T-helper 2 cell treated with Interferon-gamma antibody and Interleukin-4, amounts not matched to agents 100 ng/mL and 5 ng/mL, for 36 hours (primary cell): ENCODE measurements around the gene POLA2. TPM values are rescaled to one million over a fixed set of nuclear protein-coding genes. Genes with fewer than 3 reads are reported as not detected.
"Not testable (repeated sequence)": the region's sequence is repeated elsewhere in the genome, so short reads cannot be mapped to it uniquely, and the experiment has no call there.

Experiments used
- intact Hi-C: fragments of 100-400 bp; cut with micrococcal nuclease; formaldehyde crosslinking; loops from one replicate; pipeline ENCODE4 v1.15.1; 2023
- total RNA-seq: library from RNA; stranded (reverse); gene quantifications from 2 replicates; pipeline ENCODE4 v1.2.3, GENCODE V29; 2022

The POLA2 gene, protein sequence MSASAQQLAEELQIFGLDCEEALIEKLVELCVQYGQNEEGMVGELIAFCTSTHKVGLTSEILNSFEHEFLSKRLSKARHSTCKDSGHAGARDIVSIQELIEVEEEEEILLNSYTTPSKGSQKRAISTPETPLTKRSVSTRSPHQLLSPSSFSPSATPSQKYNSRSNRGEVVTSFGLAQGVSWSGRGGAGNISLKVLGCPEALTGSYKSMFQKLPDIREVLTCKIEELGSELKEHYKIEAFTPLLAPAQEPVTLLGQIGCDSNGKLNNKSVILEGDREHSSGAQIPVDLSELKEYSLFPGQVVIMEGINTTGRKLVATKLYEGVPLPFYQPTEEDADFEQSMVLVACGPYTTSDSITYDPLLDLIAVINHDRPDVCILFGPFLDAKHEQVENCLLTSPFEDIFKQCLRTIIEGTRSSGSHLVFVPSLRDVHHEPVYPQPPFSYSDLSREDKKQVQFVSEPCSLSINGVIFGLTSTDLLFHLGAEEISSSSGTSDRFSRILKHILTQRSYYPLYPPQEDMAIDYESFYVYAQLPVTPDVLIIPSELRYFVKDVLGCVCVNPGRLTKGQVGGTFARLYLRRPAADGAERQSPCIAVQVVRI
- 64.5 and 69.8 TPM in 2 replicates for total RNA-seq

DNA sequence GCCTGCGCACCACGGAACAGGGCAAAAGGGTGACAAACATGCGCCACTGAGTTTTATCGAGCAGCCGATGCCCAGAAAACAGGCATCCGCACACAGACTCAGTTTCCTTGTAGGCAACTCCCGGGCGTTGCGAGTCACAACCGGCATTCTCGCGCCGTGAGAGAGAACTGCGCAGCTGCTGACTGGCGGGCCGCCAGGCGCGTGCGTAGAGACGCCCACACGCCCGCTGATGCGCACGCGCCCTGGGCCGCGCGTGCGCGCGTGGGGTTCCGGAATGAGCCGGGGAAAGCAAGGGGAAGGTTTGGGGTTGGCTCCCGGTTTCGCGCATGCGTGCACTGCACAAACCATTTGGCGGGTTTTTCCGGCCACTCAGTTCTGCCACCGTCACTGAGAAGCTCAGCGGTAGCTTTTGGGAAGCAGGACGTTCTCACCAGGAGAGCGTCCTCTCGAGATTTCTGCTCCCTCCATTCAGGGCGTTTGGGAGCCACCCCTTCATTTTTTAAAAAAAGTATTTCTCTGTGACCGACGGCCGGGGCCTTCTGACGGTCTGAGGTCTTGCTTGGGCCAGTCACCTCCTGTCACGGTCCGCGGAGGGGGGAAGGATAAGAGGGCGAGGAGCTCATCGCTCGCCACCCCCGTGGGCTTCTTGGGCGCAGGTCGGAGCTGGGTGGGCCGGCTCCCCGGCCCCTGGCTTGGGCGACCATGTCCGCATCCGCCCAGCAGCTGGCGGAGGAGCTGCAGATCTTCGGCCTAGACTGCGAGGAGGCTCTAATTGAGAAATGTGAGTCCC lies at the start of gene POLA2:
Gene POLA2, plus strand, starts transcription at position 372 of the 790 bp plus-strand sequence. Its CDS starts 331 bp downstream, at position 703.
- intact Hi-C loops = loop anchor here (1.0 to 10.0 kb wide), 4 partner anchors 77 to 353 kb away; partner anchors contain the start of genes CAPN1, MAP3K11, PCNX3 and TM7SF2

DNA sequence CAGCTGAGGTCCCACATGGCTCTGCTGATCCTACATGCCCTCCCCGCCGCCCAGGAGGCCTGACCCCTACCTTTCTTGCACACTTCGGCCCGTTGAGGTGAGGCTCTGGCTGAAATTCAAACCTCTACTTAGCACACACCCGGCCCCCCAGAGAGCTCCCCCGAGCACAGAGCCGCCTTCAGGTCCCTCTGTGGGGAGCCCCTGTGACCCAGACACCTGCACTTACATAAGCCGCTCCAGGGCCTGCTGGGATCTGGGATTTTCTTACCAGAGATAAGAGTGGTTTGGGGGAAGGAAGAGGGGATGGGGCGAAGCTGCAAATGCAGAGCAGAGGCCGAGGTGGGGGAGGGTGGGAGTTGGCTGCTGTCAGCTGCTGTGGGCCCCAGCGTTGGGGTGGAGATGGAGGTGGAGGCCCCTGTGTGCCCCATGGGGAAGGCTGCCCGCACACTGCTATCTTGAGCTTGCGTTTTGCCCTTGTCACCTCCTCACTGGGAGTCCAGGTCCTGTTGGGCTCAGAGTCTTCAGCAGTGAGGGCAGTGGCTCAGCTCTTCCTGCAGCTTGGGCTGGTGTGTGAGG lies 49.4 kb upstream of the POLA2 start:
- intact Hi-C loops = no loop called here

DNA sequence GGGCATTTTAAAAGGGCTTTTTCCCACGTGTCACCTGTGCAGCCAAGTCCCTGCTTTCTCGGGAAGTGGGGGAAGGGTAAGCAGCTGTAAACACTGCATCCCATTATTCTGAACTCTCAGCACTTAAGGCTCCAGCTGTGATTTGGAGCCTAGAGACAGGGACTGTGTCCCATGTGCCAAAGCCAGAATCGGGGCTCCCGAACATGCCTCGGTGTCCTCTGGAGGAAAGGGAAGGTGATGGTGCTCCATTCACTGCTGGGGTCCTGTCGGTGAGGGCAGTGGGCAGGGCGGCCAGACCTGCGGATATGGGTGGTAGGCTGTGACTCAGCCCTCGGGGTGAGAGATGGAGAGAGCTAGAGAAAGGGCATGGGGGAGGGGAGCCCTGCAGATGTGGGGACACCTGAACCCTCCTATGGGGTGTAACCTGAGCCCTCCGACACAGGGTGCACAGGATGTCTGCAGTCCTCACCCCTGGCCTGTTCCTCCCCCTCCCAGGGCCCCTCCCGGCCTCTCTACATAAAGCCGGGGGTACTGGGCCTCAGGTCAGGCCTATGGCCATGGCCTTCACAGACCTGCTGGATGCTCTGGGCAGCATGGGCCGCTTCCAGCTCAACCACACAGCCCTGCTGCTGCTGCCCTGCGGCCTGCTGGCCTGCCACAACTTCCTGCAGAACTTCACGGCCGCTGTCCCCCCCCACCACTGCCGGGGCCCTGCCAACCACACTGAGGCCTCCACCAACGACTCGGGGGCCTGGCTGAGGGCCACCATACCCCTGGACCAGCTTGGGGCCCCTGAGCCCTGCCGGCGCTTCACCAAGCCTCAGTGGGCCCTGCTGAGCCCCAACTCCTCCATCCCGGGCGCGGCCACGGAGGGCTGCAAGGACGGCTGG lies 48.2 kb upstream of the POLA2 start:
- intact Hi-C loops = no loop called here

DNA sequence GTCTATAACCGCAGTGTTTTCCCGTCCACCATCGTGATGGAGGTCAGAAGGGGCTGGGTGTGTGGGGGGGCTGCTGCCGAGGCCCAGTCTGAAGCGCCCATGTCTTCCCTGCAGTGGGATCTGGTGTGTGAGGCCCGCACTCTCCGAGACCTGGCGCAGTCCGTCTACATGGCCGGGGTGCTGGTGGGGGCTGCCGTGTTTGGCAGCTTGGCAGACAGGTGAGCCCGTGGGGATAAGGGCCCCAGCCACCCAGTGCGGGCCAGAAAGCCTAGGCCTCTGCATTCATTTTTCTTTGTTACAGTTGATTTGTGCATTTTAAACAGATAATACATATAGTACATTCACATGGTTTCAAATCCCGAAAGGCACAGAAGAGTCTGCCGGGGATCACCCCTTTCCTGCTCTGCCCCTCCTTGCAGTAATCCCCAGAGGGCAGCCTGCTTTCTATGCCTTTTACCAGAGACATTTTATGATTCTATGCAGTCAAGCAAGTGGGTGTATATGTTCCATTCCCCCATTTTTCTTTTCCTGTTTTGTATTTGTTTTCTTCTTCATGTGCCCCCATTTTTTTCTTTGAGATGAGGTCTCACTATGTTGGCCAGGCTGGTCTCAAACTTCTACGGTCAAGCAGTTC lies 47.4 kb upstream of the POLA2 start:
- intact Hi-C loops = no loop called here

DNA sequence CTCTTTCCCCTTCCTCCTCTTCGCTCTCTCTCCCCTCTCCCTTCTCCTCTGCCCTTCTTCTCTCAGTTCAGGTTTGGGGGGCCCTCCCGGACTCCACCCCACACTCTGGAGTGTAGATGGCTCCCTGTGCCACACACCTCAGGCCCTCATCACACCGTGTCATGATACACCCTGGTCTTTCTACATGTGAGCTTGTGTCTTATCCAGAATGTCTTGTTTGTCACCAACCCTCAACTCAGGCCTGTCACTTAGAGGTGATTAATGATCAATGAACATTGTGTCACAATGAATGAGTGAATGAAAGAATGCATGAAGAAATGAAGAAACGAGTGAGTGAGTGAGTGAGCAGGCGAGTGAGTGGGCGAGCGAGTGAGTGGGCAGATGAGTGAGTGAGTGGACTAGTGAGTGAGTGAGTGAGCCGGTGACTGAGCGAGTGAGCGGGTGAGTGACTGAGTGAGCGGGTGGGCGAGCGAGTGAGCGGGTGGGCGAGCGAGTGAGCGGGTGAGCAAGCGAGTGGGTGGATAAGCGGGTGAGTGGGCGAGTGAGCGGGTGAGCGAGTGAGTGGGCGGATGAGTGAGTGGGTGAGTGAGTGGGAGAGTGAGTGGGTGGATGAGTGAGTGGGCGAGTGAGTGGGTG lies 46.2 kb upstream of the POLA2 start:
- intact Hi-C loops = no loop called here

DNA sequence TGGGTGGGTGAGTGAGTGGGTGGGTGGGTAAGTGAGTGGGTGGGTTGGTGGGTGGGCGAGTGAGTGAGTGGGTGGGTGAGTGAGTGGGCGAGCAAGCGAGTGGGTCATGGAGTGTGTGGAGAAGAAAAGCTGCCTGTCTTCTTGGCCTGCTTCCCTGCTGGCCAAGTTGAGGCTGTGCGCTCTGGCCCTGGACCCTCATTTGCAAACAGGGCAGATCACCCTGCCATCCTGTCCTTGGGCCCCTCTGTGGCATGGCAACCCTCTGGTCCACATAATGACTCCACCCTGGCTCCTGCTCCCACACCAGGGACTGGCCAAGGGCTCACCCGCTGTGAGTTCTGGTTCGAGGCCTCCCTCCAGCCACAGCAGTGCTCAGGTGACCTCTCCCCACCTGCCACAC lies 44.9 kb upstream of the POLA2 start:
- intact Hi-C loops = no loop called here

DNA sequence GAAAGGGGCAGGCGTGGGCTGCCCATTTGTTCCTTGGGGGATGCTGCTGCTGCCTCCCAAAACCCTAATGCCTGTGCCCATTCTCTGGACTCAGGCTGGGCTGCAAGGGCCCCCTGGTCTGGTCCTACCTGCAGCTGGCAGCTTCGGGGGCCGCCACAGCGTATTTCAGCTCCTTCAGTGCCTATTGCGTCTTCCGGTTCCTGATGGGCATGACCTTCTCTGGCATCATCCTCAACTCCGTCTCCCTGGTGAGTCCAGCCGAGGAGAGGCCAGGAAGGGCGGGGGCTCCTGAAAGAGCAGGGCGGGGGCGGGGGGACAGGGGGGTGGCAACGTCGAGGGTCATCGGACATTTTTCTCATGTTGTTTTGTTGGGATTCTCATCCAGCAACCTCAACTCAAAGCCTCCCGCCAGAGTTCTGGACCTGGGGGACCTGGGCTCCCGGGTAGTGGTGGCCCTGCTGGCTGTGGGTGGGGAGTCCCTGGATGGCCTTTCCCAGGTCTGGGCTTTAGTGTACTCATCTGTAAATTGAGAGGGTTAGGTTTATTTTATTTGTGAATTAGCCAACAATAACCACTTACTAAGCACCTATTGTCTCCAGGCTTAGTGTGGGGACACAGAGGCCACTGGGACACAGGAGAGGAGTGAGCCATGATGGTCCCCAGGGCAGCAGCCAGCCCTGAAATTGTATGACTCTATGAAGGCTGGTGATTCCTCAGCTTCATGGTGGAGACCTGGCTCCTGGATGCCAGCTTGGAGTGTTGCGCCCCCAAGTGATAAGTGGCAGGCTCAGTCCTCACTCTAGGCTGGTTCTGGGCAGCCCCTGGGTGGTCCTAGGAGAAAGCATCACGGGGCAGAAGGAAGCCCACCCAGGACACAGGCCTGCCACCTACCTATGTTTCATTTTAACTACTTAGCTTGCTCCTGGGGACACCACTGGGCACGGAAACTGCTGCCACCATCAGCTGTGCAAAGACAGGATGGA lies 44.0 kb upstream of the POLA2 start:
- intact Hi-C loops = no loop called here

DNA sequence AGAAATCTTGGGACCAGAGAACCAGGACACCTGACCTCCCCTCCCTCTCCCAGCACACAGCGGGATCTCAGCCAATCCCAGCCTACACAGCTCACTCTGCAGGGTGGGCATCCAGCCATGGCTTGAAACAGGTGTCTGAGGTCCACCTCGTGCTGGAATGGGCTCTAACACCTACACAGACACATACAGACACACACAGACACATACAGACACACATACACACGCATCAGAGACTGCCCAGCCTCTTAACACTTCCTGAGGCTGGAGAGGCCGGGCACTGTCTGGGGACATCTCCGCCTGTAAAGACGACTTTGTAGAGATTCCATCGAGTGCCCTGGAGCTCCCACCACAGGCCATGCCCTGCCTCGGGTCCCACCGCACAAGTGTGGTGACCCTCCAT lies 43.3 kb upstream of the POLA2 start:
- intact Hi-C loops = no loop called here

DNA sequence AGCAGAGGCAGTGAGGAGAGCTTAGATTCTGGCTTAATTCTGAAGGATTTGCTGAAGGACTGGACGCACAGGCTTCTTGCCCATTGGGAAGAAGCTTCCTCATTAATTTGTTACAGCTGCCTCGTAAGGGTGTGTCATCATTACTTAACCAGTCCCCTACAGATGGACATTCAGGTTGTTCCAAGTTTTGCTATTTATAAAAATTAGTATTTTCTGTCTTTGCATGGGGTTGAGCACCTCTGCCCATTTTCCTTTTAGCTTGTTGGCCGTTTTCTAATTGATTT lies 41.9 kb upstream of the POLA2 start:
- intact Hi-C loops = no loop called here

DNA sequence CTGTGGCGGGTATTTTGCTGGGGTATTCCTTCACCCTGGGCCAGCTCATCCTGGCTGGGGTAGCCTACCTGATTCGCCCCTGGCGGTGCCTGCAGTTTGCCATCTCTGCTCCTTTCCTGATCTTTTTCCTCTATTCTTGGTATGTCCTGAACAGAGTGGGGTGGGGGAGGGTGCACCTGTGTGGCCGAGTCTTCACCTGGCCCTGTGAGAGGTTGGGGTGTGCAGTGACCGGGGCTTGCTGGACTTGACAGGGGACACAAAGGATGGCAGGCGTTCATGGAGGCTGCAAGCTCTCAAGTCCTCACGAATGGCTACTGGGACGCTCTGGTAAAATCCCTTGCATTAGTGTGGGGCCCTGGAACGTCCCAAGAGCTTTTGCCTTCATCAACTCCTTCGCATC lies 40.7 kb upstream of the POLA2 start:
- intact Hi-C loops = no loop called here

DNA sequence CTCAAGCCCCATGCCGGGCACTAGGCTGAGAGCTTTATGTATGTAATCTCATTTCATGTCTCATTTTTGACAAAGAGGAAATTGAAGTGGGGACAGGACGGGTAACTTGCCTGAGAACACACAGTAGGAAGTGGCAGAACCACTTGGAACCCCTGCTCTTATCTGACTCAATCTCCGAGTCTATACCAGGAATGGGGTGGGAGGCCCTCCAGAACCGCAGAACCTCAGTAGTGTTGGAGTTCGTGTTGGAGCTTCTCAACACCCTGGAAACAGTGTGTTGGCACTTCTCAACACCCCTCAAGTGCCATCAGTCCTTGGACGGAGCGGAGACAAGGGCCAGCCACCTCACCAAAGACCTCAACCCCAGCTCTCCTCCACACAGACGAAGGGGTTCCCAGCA lies 38.8 kb upstream of the POLA2 start:
- intact Hi-C loops = no loop called here

DNA sequence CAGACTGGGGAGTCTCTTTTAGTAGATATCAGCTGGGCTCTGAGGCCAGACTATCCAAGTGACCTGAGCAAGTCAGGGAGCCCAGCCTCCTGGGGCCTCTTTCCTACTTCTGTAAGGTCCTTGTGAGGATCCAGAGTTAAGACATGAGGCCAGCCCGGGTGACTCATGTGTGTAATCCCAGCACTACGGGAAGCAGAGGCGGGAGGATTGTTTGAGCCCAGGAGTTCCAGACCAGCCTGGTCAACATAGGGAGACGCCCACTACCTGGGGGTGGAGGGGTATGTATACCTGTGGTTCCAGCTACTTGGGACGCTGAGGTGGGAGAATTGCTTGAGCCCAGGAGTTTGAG lies 36.9 kb upstream of the POLA2 start:
- intact Hi-C loops = loop anchor here (1.0 to 5.0 kb wide), 2 partner anchors 90 to 107 kb away; partner anchors contain the start of gene DPF2

DNA sequence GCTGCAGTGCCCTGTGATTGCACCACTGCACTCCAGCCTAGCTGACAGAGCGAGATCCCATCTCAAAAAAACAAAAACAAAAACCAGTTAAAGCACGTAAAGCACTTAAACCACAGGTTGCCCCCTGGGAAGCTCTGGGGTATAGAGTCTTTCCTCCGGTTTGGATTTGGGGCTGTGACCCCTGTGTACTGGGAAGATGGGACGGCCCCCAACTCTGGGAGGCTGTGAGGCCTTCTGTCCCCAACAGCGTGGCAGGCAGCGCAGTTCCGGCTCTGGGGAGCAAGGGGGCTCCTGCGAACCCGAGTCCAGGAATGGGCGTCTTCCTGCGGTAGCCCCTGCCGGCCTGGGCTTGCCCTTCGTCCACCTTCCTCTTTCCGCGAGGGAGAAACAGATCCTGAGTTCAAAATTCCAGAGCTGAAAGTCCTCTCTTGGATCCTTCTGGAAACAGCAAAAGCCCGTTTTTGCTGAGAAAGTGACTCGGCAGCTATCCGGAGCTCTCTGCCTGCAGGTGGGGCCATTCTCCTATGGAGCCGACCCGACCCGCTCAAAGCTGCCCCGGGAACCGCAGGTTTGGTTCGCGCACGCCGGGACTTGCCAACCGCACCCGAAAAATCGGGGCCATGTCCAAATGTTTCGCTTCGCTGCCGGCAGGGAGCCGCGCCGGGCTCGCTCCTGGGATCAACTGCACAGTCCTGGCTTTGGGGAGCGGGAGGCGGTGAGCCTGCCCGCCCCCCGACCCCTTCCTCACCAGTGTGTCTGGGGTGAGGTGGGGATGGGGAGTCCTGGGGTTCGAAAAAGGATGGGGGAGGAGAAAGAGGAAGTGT lies 36.3 kb upstream of the POLA2 start:
- intact Hi-C loops = loop anchor here (1.0 to 5.0 kb wide), 2 partner anchors 90 to 107 kb away; partner anchors contain the start of gene DPF2

DNA sequence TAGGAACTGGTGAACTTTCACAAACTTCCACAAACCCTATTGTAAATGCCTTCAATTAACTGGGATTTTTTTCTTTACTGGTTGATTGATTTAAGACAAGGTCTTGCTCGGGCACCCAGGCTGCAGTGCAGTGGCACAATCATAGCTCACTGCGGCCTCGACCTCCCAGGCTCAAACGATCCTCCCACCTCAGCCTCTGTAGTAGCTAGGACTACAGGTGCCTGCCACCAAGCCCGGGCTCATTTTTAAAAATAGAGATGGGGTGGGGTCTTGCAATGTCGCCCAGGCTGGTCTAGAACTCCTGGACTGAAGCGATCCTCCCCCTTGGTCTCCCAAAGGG lies 35.7 kb upstream of the POLA2 start:
- intact Hi-C loops = loop anchor here (5.0 kb wide), 1 partner anchor 106 kb away; the partner anchor contains the start of gene DPF2

DNA sequence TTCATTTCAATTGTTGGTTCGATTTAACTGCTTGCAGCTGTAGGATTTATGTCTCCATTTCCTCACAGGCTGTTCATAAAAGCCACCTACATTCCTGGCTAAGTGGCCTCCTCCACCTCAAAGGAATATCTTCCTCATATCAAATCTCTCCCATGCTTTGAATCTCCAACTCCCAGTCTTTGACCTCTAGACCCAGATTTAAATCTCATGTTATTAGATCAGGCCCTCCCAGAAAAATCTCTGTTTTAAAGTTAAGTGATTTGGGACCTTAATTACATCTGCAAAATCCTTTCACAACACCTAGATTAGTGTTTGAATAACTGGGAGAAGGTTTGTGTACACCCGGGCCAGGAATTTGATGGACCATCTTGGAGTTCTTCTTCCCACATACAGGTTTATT lies 33.9 kb upstream of the POLA2 start:
- intact Hi-C loops = loop anchor here (5.0 kb wide), 1 partner anchor 104 kb away; the partner anchor contains the start of gene DPF2

DNA sequence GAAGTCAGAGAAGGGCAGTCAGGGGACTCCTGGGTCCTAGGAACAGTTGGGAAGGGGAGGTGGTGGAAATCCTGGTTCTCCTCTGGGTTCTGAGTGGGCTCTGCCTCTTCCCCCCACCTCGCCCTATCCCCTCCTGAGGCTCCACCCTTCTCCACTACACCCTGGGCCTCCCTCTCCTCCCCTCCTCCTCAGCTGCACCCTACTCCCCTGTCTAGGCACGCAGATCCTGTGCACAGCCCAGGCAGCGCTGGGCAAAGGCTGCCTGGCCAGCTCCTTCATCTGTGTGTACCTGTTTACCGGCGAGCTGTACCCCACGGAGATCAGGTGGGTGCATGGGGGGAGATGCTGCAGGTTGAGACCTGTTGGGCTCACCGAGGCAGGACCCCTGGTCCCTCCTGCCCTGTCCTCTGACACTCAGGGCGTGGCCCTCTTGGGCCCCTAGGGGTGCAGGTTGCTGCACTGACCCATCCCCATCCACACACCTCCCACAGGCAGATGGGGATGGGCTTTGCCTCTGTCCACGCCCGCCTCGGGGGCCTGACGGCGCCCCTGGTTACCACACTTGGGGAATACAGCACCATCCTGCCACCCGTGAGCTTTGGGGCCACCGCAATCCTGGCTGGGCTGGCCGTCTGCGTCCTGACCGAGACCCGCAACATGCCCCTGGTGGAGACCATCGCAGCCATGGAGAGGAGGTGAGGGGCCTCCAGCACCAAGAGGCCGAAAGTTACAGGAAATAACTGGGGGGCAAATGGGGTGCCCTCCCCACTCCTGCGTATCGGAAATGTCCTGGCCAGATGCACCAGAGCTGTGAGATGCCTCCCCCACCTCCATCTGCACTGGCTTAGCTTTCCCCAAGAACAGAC lies 25.3 kb upstream of the POLA2 start:
- intact Hi-C loops = no loop called here

DNA sequence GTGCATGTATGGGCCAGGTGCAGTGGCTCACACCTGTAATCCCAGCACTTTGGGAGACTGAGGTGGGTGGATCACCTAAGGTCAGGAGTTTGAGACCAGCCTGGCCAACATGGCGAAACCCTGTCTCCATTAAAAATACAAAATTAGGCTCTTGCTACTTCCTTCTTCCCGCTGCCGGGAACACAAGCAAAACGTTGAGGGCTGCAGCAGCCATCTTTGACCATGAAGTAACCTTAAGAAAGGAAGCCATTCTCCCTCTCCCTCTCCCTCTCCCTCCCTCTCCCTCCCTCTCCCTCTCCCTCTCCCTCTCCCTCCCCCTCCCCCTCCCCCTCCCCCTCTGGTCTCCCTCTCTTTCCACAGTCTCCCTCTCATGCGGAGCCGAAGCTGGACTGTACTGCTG lies 23.5 kb upstream of the POLA2 start:
- intact Hi-C loops = not testable (repeated sequence)
